NCI-H2081 (cell line): ENCODE data around the gene PRPS2.

Experiments
- DNase-seq, 2 experiments: peaks; one replicate each; lab custom pipeline; 2025; lab: John Stamatoyannopoulos, UW

The PRPS2 gene

GRCh38 chrX:12817528-12817927 lies 26.3 kb downstream of the PRPS2 start:
- DNase-seq, result no peak

GRCh38 chrX:12819222-12819621 lies 28.0 kb downstream of the PRPS2 start:
- DNase-seq, result no peak

- no peak for DNase-seq
These were observed 29.5 kb downstream of the PRPS2 start for GRCh38 chrX:12820737-12821136.

- no peak for DNase-seq
These were observed 33.7 kb downstream of the PRPS2 start for GRCh38 chrX:12824944-12825343.

- no peak for DNase-seq
These were observed 34.6 kb downstream of the PRPS2 start for GRCh38 chrX:12825801-12826200.

GRCh38 chrX:12843061-12843667 lies 52.0 kb downstream of the PRPS2 start:
- no peak for DNase-seq

- no peak for DNase-seq
These were observed 52.6 kb downstream of the PRPS2 start for GRCh38 chrX:12843668-12844279.

- DNase-seq, result no peak
These were observed 53.1 kb downstream of the PRPS2 start for GRCh38 chrX:12844319-12844718.

- DNase-seq, result no peak
These were observed 74.1 kb downstream of the PRPS2 start for GRCh38 chrX:12865359-12865758.

GRCh38 chrX:12866451-12867377 lies 75.5 kb downstream of the PRPS2 start, which contains the start of gene TLR7:
TSS of gene TLR7 (plus strand) at chrX:12867072. CDS start at chrX:12867579, 507 bp downstream.
- no peak for DNase-seq

- no peak for DNase-seq
These were observed 76.5 kb downstream of the PRPS2 start for GRCh38 chrX:12867685-12868084.

- no peak for DNase-seq
These were observed 77.5 kb downstream of the PRPS2 start for GRCh38 chrX:12868747-12869146.

GRCh38 chrX:12871257-12871656 lies 80.0 kb downstream of the PRPS2 start:
- no peak for DNase-seq

GRCh38 chrX:12872741-12873140 lies 81.5 kb downstream of the PRPS2 start:
- DNase-seq, result no peak
